ENCODE data around the gene MON1A. TPM values are rescaled to one million over a fixed set of nuclear protein-coding genes. Genes with fewer than 3 reads are reported as not detected.
A peak's percentile ranks its signal among the peaks of the same experiment; 100 is the strongest.
"Not testable (repeated sequence)": the region's sequence is repeated elsewhere in the genome, so short reads cannot be mapped to it uniquely, and the experiment has no call there.

The MON1A gene
- total RNA-seq, 1 donor from 2014 or later = 9.1 TPM

DNA sequence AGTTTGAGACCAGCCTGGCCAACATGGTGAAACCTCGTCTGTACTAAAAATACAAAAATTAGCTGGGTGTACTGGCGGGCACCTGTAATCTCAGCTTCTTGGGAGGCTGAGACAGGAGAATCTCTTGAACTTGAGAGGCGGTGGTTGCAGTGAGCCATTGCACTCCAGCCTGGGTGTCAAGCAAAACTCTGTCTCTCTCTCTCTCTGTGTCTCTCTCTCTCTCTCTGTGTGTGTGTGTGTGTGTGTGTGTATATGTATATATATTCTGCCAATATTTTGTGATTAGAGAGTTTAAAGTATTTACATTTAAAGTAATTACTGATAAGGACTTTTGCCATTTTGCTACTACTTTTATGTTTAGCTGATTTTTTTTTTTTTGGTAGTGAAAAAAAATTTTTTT, 26.0 kb upstream of the MON1A start:
- no peak for DNase-seq (ENCODE audit: low read depth)
- TF ChIP-seq, protein P1, sequence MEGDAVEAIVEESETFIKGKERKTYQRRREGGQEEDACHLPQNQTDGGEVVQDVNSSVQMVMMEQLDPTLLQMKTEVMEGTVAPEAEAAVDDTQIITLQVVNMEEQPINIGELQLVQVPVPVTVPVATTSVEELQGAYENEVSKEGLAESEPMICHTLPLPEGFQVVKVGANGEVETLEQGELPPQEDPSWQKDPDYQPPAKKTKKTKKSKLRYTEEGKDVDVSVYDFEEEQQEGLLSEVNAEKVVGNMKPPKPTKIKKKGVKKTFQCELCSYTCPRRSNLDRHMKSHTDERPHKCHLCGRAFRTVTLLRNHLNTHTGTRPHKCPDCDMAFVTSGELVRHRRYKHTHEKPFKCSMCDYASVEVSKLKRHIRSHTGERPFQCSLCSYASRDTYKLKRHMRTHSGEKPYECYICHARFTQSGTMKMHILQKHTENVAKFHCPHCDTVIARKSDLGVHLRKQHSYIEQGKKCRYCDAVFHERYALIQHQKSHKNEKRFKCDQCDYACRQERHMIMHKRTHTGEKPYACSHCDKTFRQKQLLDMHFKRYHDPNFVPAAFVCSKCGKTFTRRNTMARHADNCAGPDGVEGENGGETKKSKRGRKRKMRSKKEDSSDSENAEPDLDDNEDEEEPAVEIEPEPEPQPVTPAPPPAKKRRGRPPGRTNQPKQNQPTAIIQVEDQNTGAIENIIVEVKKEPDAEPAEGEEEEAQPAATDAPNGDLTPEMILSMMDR (conservative IDR thresholded peaks at IDR 0.05; ENCODE audit: low read depth, low read length) = no peak
- H3K4me3 ChIP-seq (ENCODE audit: low read depth, low read length) = no peak overlapping the region

DNA sequence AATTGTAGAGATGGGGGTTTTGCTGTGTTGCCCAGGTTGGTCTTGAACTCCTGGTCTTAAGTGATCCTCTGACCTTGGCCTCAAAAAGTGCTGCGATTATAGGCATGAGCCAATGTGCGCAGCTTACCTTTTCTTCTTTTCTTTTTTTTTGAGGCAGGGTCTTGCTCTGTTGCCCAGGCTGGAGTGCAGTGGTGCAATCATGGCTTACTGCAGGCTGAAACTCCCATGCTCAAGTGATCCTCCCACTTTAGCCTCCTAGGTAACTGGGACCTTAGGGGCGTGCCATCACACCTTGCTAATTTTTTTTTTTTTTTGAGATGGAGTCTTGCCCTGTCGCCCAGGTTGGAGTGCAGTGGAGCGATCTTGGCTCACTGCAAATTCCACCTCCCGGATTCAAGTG, 23.3 kb upstream of the MON1A start:
- no peak for DNase-seq (ENCODE audit: low read depth)
- no peak overlapping the region for H3K4me3 ChIP-seq (ENCODE audit: low read depth, low read length)
- TF ChIP-seq, protein P1 (conservative IDR thresholded peaks at IDR 0.05; ENCODE audit: low read depth, low read length) = no peak

DNA sequence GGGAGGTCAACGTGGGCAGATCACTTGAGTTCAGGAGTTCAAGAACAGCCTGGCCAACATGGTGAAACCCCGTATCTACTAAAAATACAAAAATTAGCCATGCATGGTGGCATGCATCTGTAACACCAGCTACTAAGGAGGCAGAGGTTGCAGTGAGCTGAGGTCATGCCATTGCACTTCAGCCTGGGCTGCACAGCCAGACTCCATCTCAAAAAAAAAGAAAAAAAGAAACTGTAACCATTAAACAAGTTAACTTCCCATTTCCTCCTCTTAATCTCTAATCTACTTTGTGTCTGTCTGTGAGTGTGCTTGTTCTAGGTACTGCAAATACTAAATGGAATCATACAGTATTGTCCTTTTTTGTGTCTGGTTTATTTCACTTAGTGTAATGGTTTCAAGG, 13.0 kb upstream of the MON1A start:
- TF ChIP-seq, protein P1 (conservative IDR thresholded peaks at IDR 0.05; ENCODE audit: low read depth, low read length) = no peak

DNA sequence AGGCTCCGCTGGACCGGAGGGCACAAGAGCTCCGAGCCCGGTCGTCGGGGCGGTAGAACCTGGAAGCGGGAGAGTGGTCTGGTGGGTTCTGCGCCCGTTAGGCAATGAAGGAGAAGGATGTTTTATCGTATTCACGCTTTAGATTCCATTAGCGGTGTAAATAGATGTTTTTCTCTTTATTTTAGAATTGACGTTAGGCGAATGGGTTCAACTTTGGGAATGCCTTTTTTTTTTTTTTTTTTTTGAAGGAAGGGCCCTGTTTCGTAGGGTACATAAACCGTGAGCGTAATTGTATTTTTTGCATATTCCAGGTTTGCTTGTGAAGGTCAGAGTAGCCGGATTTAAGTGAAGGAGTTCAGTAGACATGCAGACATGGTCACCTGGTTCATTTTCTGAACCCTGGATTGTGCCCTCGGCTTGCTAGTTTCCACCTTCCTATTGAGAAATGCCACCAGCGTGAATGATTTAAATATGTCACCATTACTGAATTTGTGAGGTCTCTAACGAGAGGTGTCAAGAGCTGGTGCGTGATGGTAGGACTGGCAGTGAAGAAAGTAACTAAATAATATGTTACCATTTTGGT, 11.1 kb upstream of the MON1A start:
- no peak for DNase-seq (ENCODE audit: low read depth)
- TF ChIP-seq, protein P1 (conservative IDR thresholded peaks at IDR 0.05; ENCODE audit: low read depth, low read length) = no peak
- peak overlapping the region; percentile 98 for H3K4me3 ChIP-seq (ENCODE audit: low read depth, low read length)

More for the DNA sequence above, 13.0 kb upstream of the MON1A start:
- DNase-seq (ENCODE audit: low read depth) = no peak
- no peak overlapping the region for H3K4me3 ChIP-seq (ENCODE audit: low read depth, low read length)

DNA sequence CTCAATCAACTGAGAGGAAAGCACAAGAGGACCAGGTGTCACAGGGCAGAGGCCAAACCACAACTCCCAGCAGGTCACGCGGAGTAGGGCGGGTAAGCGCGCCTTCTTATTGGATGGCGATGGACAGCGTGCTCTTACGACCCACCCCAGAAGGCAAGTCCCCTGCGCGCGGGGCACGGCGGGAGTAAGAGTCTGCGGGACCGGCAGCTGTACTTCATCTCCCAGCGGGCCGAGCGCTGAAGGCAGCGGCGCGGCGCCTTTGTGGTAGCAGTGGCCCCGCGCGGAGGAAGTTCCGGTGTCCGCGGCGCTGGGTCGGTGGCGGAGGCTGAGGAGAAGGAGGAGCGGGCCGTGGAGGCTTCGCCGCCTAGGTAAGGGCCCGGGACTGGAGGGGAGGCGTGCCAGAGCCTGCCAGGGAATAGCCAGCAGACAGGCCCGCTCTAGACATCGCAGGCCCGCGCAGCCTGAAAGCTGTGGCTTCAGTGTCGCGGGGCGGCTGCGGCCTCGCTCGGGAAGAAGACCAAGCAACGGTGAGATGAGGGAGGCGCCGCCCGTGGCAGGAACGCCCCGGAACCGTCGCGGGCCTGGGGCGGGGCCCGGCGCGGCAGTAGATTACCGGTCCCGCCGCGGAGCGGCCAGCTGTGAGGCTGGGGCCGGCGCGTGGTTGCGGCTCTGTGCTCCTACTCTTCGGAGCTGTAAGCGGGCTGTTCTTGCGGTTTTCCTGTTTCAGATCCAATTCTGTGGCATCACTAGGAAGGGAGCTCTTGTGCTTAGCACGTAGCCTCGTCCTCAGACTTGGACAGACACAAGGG, 10.5 kb upstream of the MON1A start, which contains the start of gene RBM6:
Gene RBM6, plus strand, starts transcription at position 293 of the 809 bp plus-strand sequence. CDS start 22,492 bp downstream, outside the sequence.
- peak; percentile 82 for DNase-seq (ENCODE audit: low read depth)
- TF ChIP-seq, protein P1 (conservative IDR thresholded peaks at IDR 0.05; ENCODE audit: low read depth, low read length) = no peak
- peak within 1 kb of the TSS; percentile 98 for H3K4me3 ChIP-seq (ENCODE audit: low read depth, low read length)

DNA sequence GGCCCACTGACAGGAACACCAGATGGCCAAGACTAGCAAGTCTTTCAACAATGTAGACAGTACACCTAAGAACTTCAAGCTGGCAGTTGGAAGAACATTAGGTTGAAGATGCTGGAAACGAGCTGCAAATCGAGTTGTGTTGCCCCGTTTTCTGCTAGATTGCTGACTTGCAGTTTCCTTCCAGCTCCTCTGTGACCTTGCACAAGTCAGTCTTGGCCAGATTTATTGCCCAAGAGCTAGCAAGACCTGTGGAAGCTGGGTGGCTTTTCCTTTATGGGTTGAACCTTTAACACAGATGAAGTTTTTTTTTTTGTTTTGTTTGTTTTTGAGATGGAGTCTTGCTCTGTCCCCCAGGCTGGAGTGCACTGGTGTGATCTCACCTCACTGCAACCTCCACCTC, 7.5 kb upstream of the MON1A start:
- DNase-seq (ENCODE audit: low read depth) = no peak
- TF ChIP-seq, protein P1 (conservative IDR thresholded peaks at IDR 0.05; ENCODE audit: low read depth, low read length) = no peak
- no peak overlapping the region for H3K4me3 ChIP-seq (ENCODE audit: low read depth, low read length)

DNA sequence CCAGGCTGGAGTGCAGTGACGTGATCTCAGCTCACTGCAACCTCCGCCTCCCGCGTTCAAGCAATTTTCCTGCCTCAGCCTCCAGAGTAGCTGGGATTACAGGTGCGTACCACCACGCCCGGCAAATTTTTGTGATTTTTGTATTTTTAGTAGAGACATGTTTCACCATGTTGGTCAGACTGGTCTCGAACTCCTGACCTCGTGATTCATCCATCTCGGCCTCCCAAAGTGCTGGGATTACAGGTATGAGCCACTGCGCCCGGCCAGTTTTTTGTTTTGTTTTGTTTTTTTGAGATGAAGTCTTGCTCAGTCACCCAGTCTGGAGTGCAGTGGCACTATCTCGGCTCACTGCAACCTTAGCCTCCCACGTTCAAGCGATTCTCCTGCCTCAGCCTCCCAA, 2.7 kb upstream of the MON1A start:
- DNase-seq (ENCODE audit: low read depth) = not testable (repeated sequence)

More for the DNA sequence above, 2.7 kb upstream of the MON1A start:
- H3K4me3 ChIP-seq (ENCODE audit: low read depth, low read length) = not testable (repeated sequence)
